HepG2 (cell line): Measurements from ENCODE around the gene CELF4. TPM values are rescaled to one million over a fixed set of nuclear protein-coding genes. Genes with fewer than 3 reads are reported as not detected.

Experiments used
- ATAC-seq: fragments of 200-7000 bp; cut with Tn5 transposase; 3 replicates; pipeline ENCODE4 v1.9.1; 2020; ENCODE audit warnings: mild to moderate bottlenecking, moderate library complexity
- BruUV-seq: library from RNA; stranded (reverse); fragments of 400-500 nt; replicated peaks from 2 replicates; lab custom pipeline; 2021; lab: Mats Ljungman, UMichigan
- CTCF ChIA-PET: fragments of 300-600 bp; formaldehyde crosslinking; extraction: SDS; loops from one replicate; lab custom pipeline; 2021; ENCODE audit warnings: low total read pairs, inconsistent platforms, low intra/inter-chr PET ratio; lab: Yijun Ruan, JAX
- POLR2A ChIA-PET: fragments of 350-600 bp; sonication (Branson Sonifier 250); formaldehyde crosslinking; loops from one replicate; lab custom pipeline; 2020; ENCODE audit warnings: antibody characterized with exemption, inconsistent platforms; lab: Yijun Ruan, JAX
- DNase-seq: peaks from one replicate; pipeline ENCODE4 v3.0.0-alpha.2; 2015; ENCODE audit warnings: low spot score
- FAIRE-seq: peaks from 3 replicates; lab custom pipeline; 2011; peaks lifted over from hg19 to GRCh38; lab: Jason Lieb, UNC
- H2AFZ ChIP-seq: one replicate; pipeline ENCODE4 v1.6.1; 2011; ENCODE audit warnings: low read length, inconsistent platforms
- H3K27ac ChIP-seq: fragments of 300-600 bp; 3 replicates; pipeline ENCODE4 v1.8.0; 2011; ENCODE audit warnings: mixed run types, mild to moderate bottlenecking, mixed read lengths, low read length, inconsistent platforms; ENCODE audit not compliant: insufficient read depth; ENCODE audit errors: extremely low read length
- H3K27me3 ChIP-seq, 2 experiments: fragments of 200-600 bp in 1 of 2; 2 replicates in 1 of 2; 3 replicates in 1 of 2; pipeline versions ENCODE4 v1.6.0 to v1.8.0; 2011; ENCODE audit warnings: low read length in 2 of 2, mild to moderate bottlenecking in 2 of 2, moderate library complexity in 2 of 2, inconsistent platforms in 1 of 2; ENCODE audit not compliant: insufficient read depth in 2 of 2, control insufficient read depth in 1 of 2
- H3K36me3 ChIP-seq, 2 experiments: fragments of 200-600 bp in 1 of 2; replicated peaks in 1 of 2; 2 replicates in 1 of 2; 3 replicates in 1 of 2; pipeline versions ENCODE4 v1.5.1 to v1.8.0; 2011; ENCODE audit warnings: low read length in 2 of 2, inconsistent platforms in 1 of 2; ENCODE audit not compliant: insufficient read depth in 2 of 2, control insufficient read depth in 1 of 2
- H3K4me1 ChIP-seq: 2 replicates; pipeline ENCODE4 v1.5.1; 2012; ENCODE audit warnings: low read length, inconsistent platforms; ENCODE audit not compliant: insufficient read depth
- H3K4me2 ChIP-seq: 2 replicates; pipeline ENCODE4 v1.6.0; 2011; ENCODE audit warnings: low read depth, low read length, inconsistent platforms
- H3K4me3 ChIP-seq, 3 experiments: fragments of 200-600 bp in 1 of 3; sonication (generic), shearing (Covaris generic) in 1 of 3; replicated peaks in 1 of 3; 2 replicates each; pipeline ENCODE4 v1.5.1; 2011 to 2016; ENCODE audit warnings: low read length in 3 of 3, inconsistent platforms in 2 of 3, low read depth in 2 of 3, mild to moderate bottlenecking in 2 of 3, control low read depth in 1 of 3, mixed read lengths in 1 of 3; ENCODE audit not compliant: insufficient read depth in 1 of 3
- H3K79me2 ChIP-seq: one replicate; pipeline ENCODE4 v1.6.1; 2011; ENCODE audit warnings: low read length, inconsistent platforms; ENCODE audit not compliant: insufficient read depth
- H3K9ac ChIP-seq: 2 replicates; pipeline ENCODE4 v1.6.0; 2011; ENCODE audit warnings: mild to moderate bottlenecking, low read depth, low read length, inconsistent platforms; ENCODE audit not compliant: insufficient read depth
- H3K9me3 ChIP-seq: 2 replicates; pipeline ENCODE4 v1.5.1; 2012; ENCODE audit warnings: mild to moderate bottlenecking, low read length
- H4K20me1 ChIP-seq: 2 replicates; pipeline ENCODE4 v1.6.0; 2011; ENCODE audit warnings: inconsistent platforms, mild to moderate bottlenecking, low read length, moderate library complexity; ENCODE audit not compliant: insufficient read depth
- FOXA3 ChIP-seq: IDR thresholded peaks from 2 replicates; pipeline ENCODE4 v1.6.1; 2016; ENCODE audit warnings: missing genetic modification reagents, missing compliant biosample characterization
- HES4 ChIP-seq: sonication (generic); formaldehyde crosslinking; IDR thresholded peaks from 2 replicates; pipeline ENCODE4 v1.9.0; 2021; ENCODE audit warnings: mild to moderate bottlenecking, missing genetic modification reagents, borderline replicate concordance
- HIVEP1 ChIP-seq: sonication (generic); formaldehyde crosslinking; IDR thresholded peaks from 2 replicates; pipeline ENCODE4 v1.4.0; 2020; ENCODE audit warnings: mild to moderate bottlenecking, missing genetic modification reagents
- KDM6A ChIP-seq: IDR thresholded peaks from 2 replicates; pipeline ENCODE4 v1.6.1; 2016; ENCODE audit warnings: low read depth
- KMT2B ChIP-seq: IDR thresholded peaks from 2 replicates; pipeline ENCODE4 v1.6.1; 2016; ENCODE audit warnings: missing genetic modification reagents, missing compliant biosample characterization
- NBN ChIP-seq: fragments of 450-650 bp; conservative IDR thresholded peaks from 2 replicates; pipeline ENCODE4 v1.6.1; 2017
- PITX1 ChIP-seq: sonication (generic); formaldehyde crosslinking; IDR thresholded peaks from 2 replicates; pipeline ENCODE4 v1.5.1; 2020; ENCODE audit warnings: mild to moderate bottlenecking, missing genetic modification reagents
- REL ChIP-seq: sonication (generic); formaldehyde crosslinking; conservative IDR thresholded peaks from 2 replicates; pipeline ENCODE4 v1.8.0; 2022; ENCODE audit warnings: mild to moderate bottlenecking, missing genetic modification reagents, moderate library complexity
- SMAD1 ChIP-seq: sonication (generic); formaldehyde crosslinking; IDR thresholded peaks from 2 replicates; pipeline ENCODE4 v1.4.0; 2020; ENCODE audit warnings: missing genetic modification reagents, low read depth, mild to moderate bottlenecking, borderline replicate concordance
- ZKSCAN5 ChIP-seq: sonication (generic); formaldehyde crosslinking; IDR thresholded peaks from 2 replicates; pipeline ENCODE4 v1.5.1; 2020; ENCODE audit warnings: mild to moderate bottlenecking, missing genetic modification reagents
- ZNF256 ChIP-seq: sonication (generic); formaldehyde crosslinking; conservative IDR thresholded peaks from 2 replicates; pipeline ENCODE4 v1.4.0; 2020; ENCODE audit warnings: missing genetic modification reagents
- ZNF296 ChIP-seq: sonication (generic); formaldehyde crosslinking; conservative IDR thresholded peaks from 2 replicates; pipeline ENCODE4 v1.5.0; 2020; ENCODE audit warnings: mild to moderate bottlenecking, missing genetic modification reagents
- ZNF660 ChIP-seq: sonication (generic); formaldehyde crosslinking; IDR thresholded peaks from 2 replicates; pipeline ENCODE4 v1.5.1; 2020; ENCODE audit warnings: mild to moderate bottlenecking, low read depth, missing genetic modification reagents, borderline replicate concordance
- ZNF780A ChIP-seq: sonication (generic); formaldehyde crosslinking; IDR thresholded peaks from 2 replicates; pipeline ENCODE4 v1.8.0; 2022; ENCODE audit warnings: mild to moderate bottlenecking, missing genetic modification reagents, moderate library complexity
- ZNF891 ChIP-seq: sonication (generic); formaldehyde crosslinking; IDR thresholded peaks from 2 replicates; pipeline ENCODE4 v1.5.0; 2020; ENCODE audit warnings: mild to moderate bottlenecking, missing genetic modification reagents
- ZUFSP ChIP-seq: sonication (generic); formaldehyde crosslinking; IDR thresholded peaks from 2 replicates; pipeline ENCODE4 v1.9.0; 2021; ENCODE audit warnings: missing genetic modification reagents, mild to moderate bottlenecking, borderline replicate concordance
- WGBS: methylation state at CpG from one replicate; pipeline ENCODE4 v1.1.6; 2017; ENCODE audit warnings: low lambda C conversion rate; 5-methylcytosine and 5-hydroxymethylcytosine counted together
- in situ Hi-C: cut with HindIII; loops from 2 replicates; pipeline ENCODE4 v1.10.0; 2017; ENCODE audit warnings: low pct_unique_long_range_greater_than_20kb; ENCODE audit not compliant: extremely low pct_ligation_motif_present
- intact Hi-C: fragments of 100-400 bp; cut with micrococcal nuclease; formaldehyde crosslinking; loops from one replicate; pipeline ENCODE4 v1.10.0; 2022; ENCODE audit not compliant: unreplicated experiment
- polyA plus RNA-seq, 8 experiments: library from polyadenylated mRNA; depleted of rRNA in 3 of 8; stranded (reverse) in 7 of 8; unstranded in 1 of 8; fragments of >200 nt; fragmentation: Illumina TruSeq in 4 of 8; extraction: Trizol in 4 of 8; gene quantifications; 2 replicates each; pipeline versions ENCODE4 v1.2.1 to v1.2.3, GENCODE V29; 2011 to 2016; ENCODE audit warnings: low read depth in 4 of 8, missing spikeins in 1 of 8, mixed read lengths in 1 of 8; ENCODE audit not compliant: insufficient read depth in 1 of 8
- total RNA-seq, 5 experiments: library from RNA; depleted of rRNA; stranded (reverse); fragments of >200 nt; fragmentation: Illumina TruSeq; extraction: Trizol; gene quantifications; 2 replicates each; pipeline ENCODE4 v1.2.3, GENCODE V29; 2016; ENCODE audit warnings: low read depth in 1 of 5
- TF ChIP-seq, protein P1 (sequence below): sonication (generic); formaldehyde crosslinking; IDR thresholded peaks from 2 replicates; pipeline ENCODE4 v1.4.0; 2020; ENCODE audit warnings: missing genetic modification reagents, mild to moderate bottlenecking, borderline replicate concordance

The CELF4 gene
- total and polyA plus RNA-seq, 2 of the 13 experiments (the other 11 are each of a cell fraction or from before 2014, with no cell fraction given) = not detected

DNA sequence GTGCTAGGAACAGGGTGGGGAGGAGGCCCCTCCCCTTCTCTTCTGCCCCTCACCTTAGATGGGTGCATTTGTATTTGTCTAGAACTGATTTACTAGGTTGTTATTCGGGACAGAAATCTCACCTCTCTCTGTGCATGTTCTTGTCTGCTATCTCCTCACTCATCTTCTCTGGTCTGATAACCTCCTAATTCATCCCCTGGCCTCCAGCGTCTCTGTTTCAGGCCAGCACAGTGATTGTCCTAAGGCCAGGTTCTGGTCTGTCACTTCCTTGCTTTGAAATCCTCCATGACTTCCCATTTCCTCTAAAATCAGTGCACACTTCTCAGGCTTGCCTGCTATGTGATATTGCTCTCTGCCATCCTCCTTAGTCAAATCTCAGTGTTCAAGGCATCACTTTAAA lies 58.4 kb downstream of the CELF4 start:
- Histone ChIP-seq H3K9me3 (no peaks in the 10 kb centered on the region), H3K27ac (no peak overlapping the region)
- CTCF ChIA-PET = no interaction called here

DNA sequence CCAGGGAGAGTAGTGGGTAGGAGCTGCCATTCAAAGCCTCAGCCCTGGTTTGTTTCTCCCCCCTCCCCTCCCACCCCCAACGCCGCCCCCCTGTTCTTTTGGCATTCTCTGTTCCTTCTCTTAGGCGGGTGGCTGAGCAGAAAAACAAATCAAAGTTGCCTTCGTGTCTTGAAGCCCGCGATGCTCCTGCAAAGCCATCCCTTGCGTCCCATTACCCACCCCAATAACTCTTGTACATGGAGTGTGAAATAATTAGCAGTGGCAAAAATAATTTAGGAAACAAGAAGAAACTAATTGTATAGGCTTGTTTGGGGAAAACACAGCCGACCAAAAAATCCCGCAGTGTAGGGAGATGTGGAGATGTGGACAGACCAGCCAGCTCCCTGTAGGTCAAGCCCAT lies 59.6 kb downstream of the CELF4 start:
- BruUV-seq = no TSS peak
- intact Hi-C loops = no loop called here
- 29% methylated on average over 9 of the region's 9 CpGs for WGBS
- TF ChIP-seq ZNF780A (CRISPR knock-in tag) (no peak), ZNF256 (CRISPR knock-in tag) (no peak), HIVEP1 (CRISPR knock-in tag) (no peak), REL (CRISPR knock-in tag) (no peak), KMT2B (CRISPR knock-in tag) (no peak), ZUFSP (CRISPR knock-in tag) (no peak), ZNF891 (CRISPR knock-in tag) (no peak), ZKSCAN5 (CRISPR knock-in tag) (no peak), FOXA3 (CRISPR knock-in tag) (no peak), KDM6A (no peak), ZNF296 (no peak), NBN (no peak), ZNF660 (CRISPR knock-in tag) (no peak), SMAD1 (CRISPR knock-in tag) (no peak), HES4 (CRISPR knock-in tag) (no peak)
- TF ChIP-seq, protein P1, sequence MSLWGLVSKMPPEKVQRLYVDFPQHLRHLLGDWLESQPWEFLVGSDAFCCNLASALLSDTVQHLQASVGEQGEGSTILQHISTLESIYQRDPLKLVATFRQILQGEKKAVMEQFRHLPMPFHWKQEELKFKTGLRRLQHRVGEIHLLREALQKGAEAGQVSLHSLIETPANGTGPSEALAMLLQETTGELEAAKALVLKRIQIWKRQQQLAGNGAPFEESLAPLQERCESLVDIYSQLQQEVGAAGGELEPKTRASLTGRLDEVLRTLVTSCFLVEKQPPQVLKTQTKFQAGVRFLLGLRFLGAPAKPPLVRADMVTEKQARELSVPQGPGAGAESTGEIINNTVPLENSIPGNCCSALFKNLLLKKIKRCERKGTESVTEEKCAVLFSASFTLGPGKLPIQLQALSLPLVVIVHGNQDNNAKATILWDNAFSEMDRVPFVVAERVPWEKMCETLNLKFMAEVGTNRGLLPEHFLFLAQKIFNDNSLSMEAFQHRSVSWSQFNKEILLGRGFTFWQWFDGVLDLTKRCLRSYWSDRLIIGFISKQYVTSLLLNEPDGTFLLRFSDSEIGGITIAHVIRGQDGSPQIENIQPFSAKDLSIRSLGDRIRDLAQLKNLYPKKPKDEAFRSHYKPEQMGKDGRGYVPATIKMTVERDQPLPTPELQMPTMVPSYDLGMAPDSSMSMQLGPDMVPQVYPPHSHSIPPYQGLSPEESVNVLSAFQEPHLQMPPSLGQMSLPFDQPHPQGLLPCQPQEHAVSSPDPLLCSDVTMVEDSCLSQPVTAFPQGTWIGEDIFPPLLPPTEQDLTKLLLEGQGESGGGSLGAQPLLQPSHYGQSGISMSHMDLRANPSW (CRISPR knock-in tag) = no peak

More for the DNA sequence above, 58.4 kb downstream of the CELF4 start:
- Histone ChIP-seq H3K4me2 (no peak overlapping the region), H3K4me3 (no peak overlapping the region), H3K79me2 (no peaks in the 10 kb centered on the region), H3K9ac (no peak overlapping the region), H4K20me1 (no peaks in the 10 kb centered on the region), H2AFZ (no peak overlapping the region), H3K27me3 (peaks cover 1 to 19% of the 10 kb centered on the region in 2 experiments; a peak in 2 of 5 replicates), H3K4me1 (no peaks in the 10 kb centered on the region), H3K36me3 (no peaks in the 10 kb centered on the region)
- POLR2A ChIA-PET = no interaction called here
- 2% methylated on average over 2 of the region's 2 CpGs for WGBS
- DNase-seq (no peak), ATAC-seq (no peak), FAIRE-seq (no peak)
- in situ Hi-C loops = no loop called here
- intact Hi-C loops = no loop called here
- no peak for TF ChIP-seq PITX1
- BruUV-seq = no TSS peak

More for the DNA sequence above, 59.6 kb downstream of the CELF4 start:
- H3K9me3 ChIP-seq = no peaks in the 10 kb centered on the region
- DNase-seq = no peak
- no peak overlapping the region for H3K9ac ChIP-seq
- no peaks in the 10 kb centered on the region for H4K20me1 ChIP-seq
- H3K36me3 ChIP-seq = no peaks in the 10 kb centered on the region
- POLR2A ChIA-PET = no interaction called here
- no peaks in the 10 kb centered on the region for H3K4me1 ChIP-seq
- H3K79me2 ChIP-seq = no peaks in the 10 kb centered on the region
- H3K27me3 ChIP-seq = peaks cover 3 to 30% of the 10 kb centered on the region in 2 experiments; a peak in 2 of 5 replicates
- no peak for FAIRE-seq
- CTCF ChIA-PET = no interaction called here
- in situ Hi-C loops = no loop called here
- no peak overlapping the region for H2AFZ ChIP-seq
- no peak overlapping the region for H3K27ac ChIP-seq
- no peak for ATAC-seq
- no peak overlapping the region for H3K4me2 ChIP-seq
- no peak overlapping the region for H3K4me3 ChIP-seq
